B cell (primary cell): Measurements from ENCODE around the gene LAMA3. TPM values are rescaled to one million over a fixed set of nuclear protein-coding genes. Genes with fewer than 3 reads are reported as not detected.

ENCODE experiments used
- ATAC-seq: fragments of 200-7000 bp; cut with Tn5 transposase; one replicate; pipeline ENCODE4 v1.10.0; 2021; ENCODE audit warnings: low read depth, mild to moderate bottlenecking, moderate number of reproducible peaks, moderate library complexity
- CTCF ChIA-PET: fragments of 350-600 bp; sonication (Branson Sonifier 250); formaldehyde crosslinking; loops from one replicate; lab custom pipeline; 2021; ENCODE audit warnings: antibody characterized with exemption, inconsistent platforms; lab: Charles Lee
- POLR2A ChIA-PET: fragments of 350-600 bp; sonication (Branson Sonifier 250); formaldehyde crosslinking; loops from one replicate; lab custom pipeline; 2021; ENCODE audit warnings: antibody characterized with exemption; lab: Charles Lee
- DNase-seq: peaks from one replicate; pipeline ENCODE4 v3.0.0; 2013
- H2AFZ ChIP-seq: 2 replicates; pipeline ENCODE4 v1.6.1; 2012; ENCODE audit warnings: mild to moderate bottlenecking, low read depth, low read length; ENCODE audit not compliant: insufficient read depth, poor library complexity, severe bottlenecking
- H3K27ac ChIP-seq, 2 donors: 1 replicate in 1 of 2; 2 replicates in 1 of 2; pipeline ENCODE4 v1.5.1; 2012 to 2013; ENCODE audit warnings: low read length in 2 of 2, mild to moderate bottlenecking in 2 of 2, moderate library complexity in 1 of 2
- H3K27me3 ChIP-seq, 4 experiments: fragments of 200-600 bp in 1 of 4; sonication (generic) in 1 of 4; replicated peaks in 1 of 4; 1 replicate in 2 of 4; 2 replicates in 2 of 4; pipeline versions ENCODE4 v1.6.1 to v1.7.0; 2013 to 2016; ENCODE audit warnings: low read length in 3 of 4, mild to moderate bottlenecking in 2 of 4, mixed read lengths in 1 of 4, moderate library complexity in 1 of 4; ENCODE audit not compliant: insufficient read depth in 4 of 4, control insufficient read depth in 3 of 4; ENCODE audit errors: control extremely low read depth in 1 of 4
- H3K36me3 ChIP-seq, 2 experiments: replicated peaks in 1 of 2; 1 replicate in 1 of 2; 2 replicates in 1 of 2; pipeline versions ENCODE4 v1.6.1 to v1.7.1; 2013; ENCODE audit warnings: low read length in 1 of 2; ENCODE audit not compliant: insufficient read depth in 2 of 2, control insufficient read depth in 1 of 2; ENCODE audit errors: control extremely low read depth in 1 of 2, extremely low read depth in 1 of 2
- H3K4me1 ChIP-seq, 2 donors: fragments of 200-600 bp in 1 of 2; sonication (generic) in 1 of 2; 1 replicate in 1 of 2; 2 replicates in 1 of 2; pipeline versions ENCODE4 v1.5.1 to v1.6.1; 2013 to 2017; ENCODE audit warnings: low read length in 2 of 2; ENCODE audit not compliant: control insufficient read depth in 2 of 2, insufficient read depth in 2 of 2
- H3K4me2 ChIP-seq: replicated peaks from 2 replicates; pipeline ENCODE3; 2012; ENCODE audit warnings: mild to moderate bottlenecking, low read depth, low read length; ENCODE audit not compliant: poor library complexity, severe bottlenecking
- H3K4me3 ChIP-seq, 5 experiments: fragments of 200-600 bp in 1 of 5; sonication (generic) in 1 of 5; 1 replicate in 3 of 5; 2 replicates in 2 of 5; pipeline versions ENCODE4 v1.5.1 to v1.7.0; 2011 to 2016; ENCODE audit warnings: low read length in 4 of 5, mild to moderate bottlenecking in 4 of 5, low read depth in 2 of 5, control low read depth in 1 of 5, moderate library complexity in 1 of 5; ENCODE audit not compliant: insufficient read depth in 1 of 5; ENCODE audit errors: control extremely low read depth in 1 of 5, extremely low read depth in 1 of 5
- H3K79me2 ChIP-seq: fragments of 200-600 bp; sonication (generic); one replicate; pipeline ENCODE4 v1.6.0; 2016; ENCODE audit warnings: low read length; ENCODE audit not compliant: control insufficient read depth, insufficient read depth
- H3K9ac ChIP-seq: fragments of 200-600 bp; sonication (generic); 2 replicates; pipeline ENCODE4 v1.6.1; 2017; ENCODE audit warnings: mild to moderate bottlenecking, low read length, moderate library complexity
- H3K9me3 ChIP-seq, 3 donors: one replicate each; pipeline versions ENCODE4 v1.6.1 to v1.7.1; 2013; ENCODE audit warnings: low read length in 2 of 3; ENCODE audit not compliant: control insufficient read depth in 2 of 3, insufficient read depth in 1 of 3; ENCODE audit errors: control extremely low read depth in 1 of 3
- H4K20me1 ChIP-seq: 2 replicates; pipeline ENCODE4 v1.6.0; 2012; ENCODE audit warnings: mild to moderate bottlenecking, low read length; ENCODE audit not compliant: insufficient read depth, control insufficient read depth, poor library complexity, severe bottlenecking
- H3K27ac Mint-ChIP-seq: one replicate; pipeline ENCODE4 v1.8.0; 2021; ENCODE audit warnings: mixed read lengths
- H3K27me3 Mint-ChIP-seq: one replicate; pipeline ENCODE4 v1.8.0; 2021; ENCODE audit warnings: mixed read lengths
- H3K4me1 Mint-ChIP-seq: one replicate; pipeline ENCODE4 v1.8.0; 2021; ENCODE audit warnings: mixed read lengths
- H3K4me3 Mint-ChIP-seq: one replicate; pipeline ENCODE4 v1.8.0; 2021; ENCODE audit warnings: mixed read lengths
- H3K9me3 Mint-ChIP-seq: one replicate; pipeline ENCODE4 v1.8.0; 2022; ENCODE audit warnings: mixed read lengths; ENCODE audit not compliant: insufficient read depth
- CTCF ChIP-seq: fragments of 200-600 bp; IDR thresholded peaks from one replicate; pipeline ENCODE4 v1.8.0; 2022; ENCODE audit warnings: antibody characterized with exemption, mild to moderate bottlenecking
- EZH2 ChIP-seq: IDR thresholded peaks from 2 replicates; pipeline ENCODE4 v1.6.1; 2012; ENCODE audit warnings: borderline replicate concordance, low read depth, mild to moderate bottlenecking, moderate library complexity, low read length; ENCODE audit not compliant: insufficient read depth, poor library complexity, severe bottlenecking
- WGBS: methylation state at CpG from one replicate; pipeline ENCODE4 v1.1.5; 2013; ENCODE audit warnings: missing lambda C conversion rate; ENCODE audit not compliant: insufficient coverage; 5-methylcytosine and 5-hydroxymethylcytosine counted together
- intact Hi-C: fragments of 100-400 bp; cut with micrococcal nuclease; formaldehyde crosslinking; loops from one replicate; pipeline ENCODE4 v1.10.0; 2022
- polyA plus RNA-seq: library from polyadenylated mRNA; depleted of rRNA; stranded (reverse); fragments of >200 nt; gene quantifications from 2 replicates; pipeline ENCODE4 v1.2.3, GENCODE V29; 2012
- total RNA-seq, 2 donors: library from RNA; stranded (reverse); fragments of 120-200 nt in 1 of 2; gene quantifications; 1 replicate in 1 of 2; 2 replicates in 1 of 2; pipeline versions ENCODE4 v1.2.3 to v1.2.4, GENCODE V29; 2013 to 2022

Gene LAMA3
- total and polyA plus RNA-seq, 2 donors (not counting 1 experiment from before 2014, with no cell fraction given): 0.03 to 0.32 TPM

- Histone ChIP-seq H3K9me3 (no peaks in the 10 kb centered on the region), H3K27ac (no peak overlapping the region), H3K36me3 (no peaks in the 10 kb centered on the region), H3K9ac (no peak overlapping the region), H3K4me1 (no peaks in the 10 kb centered on the region), H3K79me2 (no peaks in the 10 kb centered on the region), H4K20me1 (no peaks in the 10 kb centered on the region), H3K27me3 (peaks cover 0 to 1% (median under 1%) of the 10 kb centered on the region in 4 experiments), H2AFZ (no peak overlapping the region), H3K4me3 (no peak overlapping the region), H3K4me2 (no peak overlapping the region)
- Mint-ChIP-seq H3K27ac (no peak overlapping the region), H3K9me3 (no peaks in the 10 kb centered on the region), H3K4me3 (no peak overlapping the region), H3K27me3 (peaks cover 16% of the 10 kb centered on the region), H3K4me1 (peaks cover 2% of the 10 kb centered on the region)
- intact Hi-C loops: no loop called here
- CTCF ChIA-PET: no interaction called here
- TF ChIP-seq CTCF (no peak), EZH2 (no peak)
- DNase-seq: no peak
- no peak for ATAC-seq
- 94% methylated on average over 3 of the region's 3 CpGs for WGBS
- POLR2A ChIA-PET: no interaction called here
Observed at GRCh38 chr18:23716516-23716915, 27.3 kb downstream of the LAMA3 start.

- POLR2A ChIA-PET: no interaction called here
Observed at GRCh38 chr18:23716966-23717365, 27.7 kb downstream of the LAMA3 start.

More at GRCh38 chr18:23716966-23717365, 27.7 kb downstream of the LAMA3 start:
- Histone ChIP-seq H3K36me3 (no peaks in the 10 kb centered on the region), H3K79me2 (no peaks in the 10 kb centered on the region), H3K27ac (no peak overlapping the region), H4K20me1 (no peaks in the 10 kb centered on the region), H2AFZ (no peak overlapping the region), H3K9ac (no peak overlapping the region), H3K4me1 (no peaks in the 10 kb centered on the region), H3K4me2 (no peak overlapping the region), H3K27me3 (peaks cover 0 to 6% (median 0%) of the 10 kb centered on the region in 4 experiments), H3K9me3 (no peaks in the 10 kb centered on the region), H3K4me3 (no peak overlapping the region)
- Mint-ChIP-seq H3K27ac (no peak overlapping the region), H3K27me3 (peaks cover 16% of the 10 kb centered on the region), H3K4me3 (no peak overlapping the region), H3K4me1 (peaks cover 2% of the 10 kb centered on the region), H3K9me3 (no peaks in the 10 kb centered on the region)
- DNase-seq (no peak), ATAC-seq (no peak)
- CTCF ChIA-PET: no interaction called here
- TF ChIP-seq EZH2 (no peak), CTCF (no peak)
- intact Hi-C loops: no loop called here
